Parathyroid adenoma (tissue), 2 donors: Measurements from ENCODE around the gene GDE1.

Experiments used
- H2AFZ ChIP-seq: fragments of 300-600 bp; sonication (generic); one replicate; pipeline ENCODE4 v1.7.0; 2017; ENCODE audit warnings: antibody characterized with exemption, mild to moderate bottlenecking
- H3K27ac ChIP-seq: fragments of 300-600 bp; sonication (generic); one replicate; pipeline ENCODE4 v1.7.0; 2017
- H3K27me3 ChIP-seq: fragments of 300-600 bp; sonication (generic); one replicate; pipeline ENCODE4 v1.7.0; 2017; ENCODE audit warnings: low read length; ENCODE audit not compliant: control insufficient read depth, insufficient read depth
- H3K36me3 ChIP-seq: fragments of 300-600 bp; sonication (generic); one replicate; pipeline ENCODE4 v1.7.0; 2017; ENCODE audit warnings: low read length; ENCODE audit not compliant: control insufficient read depth, insufficient read depth
- H3K4me1 ChIP-seq: fragments of 300-600 bp; sonication (generic); one replicate; pipeline ENCODE4 v1.7.0; 2017; ENCODE audit warnings: control low read depth
- H3K4me2 ChIP-seq: fragments of 300-600 bp; sonication (generic); one replicate; pipeline ENCODE4 v1.7.0; 2017; ENCODE audit warnings: low read length
- H3K4me3 ChIP-seq: fragments of 300-600 bp; sonication (generic); one replicate; pipeline ENCODE4 v1.7.0; 2017; ENCODE audit warnings: low read depth, low read length
- H3K79me2 ChIP-seq: fragments of 300-600 bp; sonication (generic); one replicate; pipeline ENCODE4 v1.7.0; 2017; ENCODE audit warnings: control low read depth
- H3K9ac ChIP-seq: fragments of 300-600 bp; sonication (generic); one replicate; pipeline ENCODE4 v1.7.0; 2017; ENCODE audit warnings: mild to moderate bottlenecking
- H3K9me3 ChIP-seq: fragments of 300-600 bp; sonication (generic); one replicate; pipeline ENCODE4 v1.7.0; 2017; ENCODE audit warnings: low read length; ENCODE audit not compliant: control insufficient read depth
- TF ChIP-seq, protein P1 (sequence below): fragments of 300-600 bp; sonication (generic); IDR thresholded peaks from one replicate; pipeline ENCODE4 v1.7.0; 2017; ENCODE audit warnings: antibody characterized with exemption, mild to moderate bottlenecking
- donor health status: primary hyperparathyroidism.

Gene GDE1

GRCh38 chr16:19499006-19499405, 22.9 kb downstream of the GDE1 start:
- H3K4me1 ChIP-seq = no peaks in the 10 kb centered on the region
- H3K27me3 ChIP-seq = no peaks in the 10 kb centered on the region
- H3K4me3 ChIP-seq = no peak overlapping the region
- no peaks in the 10 kb centered on the region for H3K79me2 ChIP-seq
- TF ChIP-seq, protein P1, sequence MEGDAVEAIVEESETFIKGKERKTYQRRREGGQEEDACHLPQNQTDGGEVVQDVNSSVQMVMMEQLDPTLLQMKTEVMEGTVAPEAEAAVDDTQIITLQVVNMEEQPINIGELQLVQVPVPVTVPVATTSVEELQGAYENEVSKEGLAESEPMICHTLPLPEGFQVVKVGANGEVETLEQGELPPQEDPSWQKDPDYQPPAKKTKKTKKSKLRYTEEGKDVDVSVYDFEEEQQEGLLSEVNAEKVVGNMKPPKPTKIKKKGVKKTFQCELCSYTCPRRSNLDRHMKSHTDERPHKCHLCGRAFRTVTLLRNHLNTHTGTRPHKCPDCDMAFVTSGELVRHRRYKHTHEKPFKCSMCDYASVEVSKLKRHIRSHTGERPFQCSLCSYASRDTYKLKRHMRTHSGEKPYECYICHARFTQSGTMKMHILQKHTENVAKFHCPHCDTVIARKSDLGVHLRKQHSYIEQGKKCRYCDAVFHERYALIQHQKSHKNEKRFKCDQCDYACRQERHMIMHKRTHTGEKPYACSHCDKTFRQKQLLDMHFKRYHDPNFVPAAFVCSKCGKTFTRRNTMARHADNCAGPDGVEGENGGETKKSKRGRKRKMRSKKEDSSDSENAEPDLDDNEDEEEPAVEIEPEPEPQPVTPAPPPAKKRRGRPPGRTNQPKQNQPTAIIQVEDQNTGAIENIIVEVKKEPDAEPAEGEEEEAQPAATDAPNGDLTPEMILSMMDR = no peak
- H3K4me2 ChIP-seq = no peak overlapping the region
- H3K9ac ChIP-seq = no peak overlapping the region
- H3K9me3 ChIP-seq = no peaks in the 10 kb centered on the region
- H3K36me3 ChIP-seq = no peaks in the 10 kb centered on the region
- no peak overlapping the region for H2AFZ ChIP-seq
- H3K27ac ChIP-seq = no peak overlapping the region

GRCh38 chr16:19497176-19497575, 24.7 kb downstream of the GDE1 start:
- Histone ChIP-seq H3K9ac (no peak overlapping the region), H3K4me3 (no peak overlapping the region), H3K4me2 (no peak overlapping the region), H3K27me3 (no peaks in the 10 kb centered on the region), H3K79me2 (no peaks in the 10 kb centered on the region), H3K27ac (no peak overlapping the region), H3K36me3 (no peaks in the 10 kb centered on the region), H3K4me1 (no peaks in the 10 kb centered on the region), H2AFZ (no peak overlapping the region), H3K9me3 (no peaks in the 10 kb centered on the region)
- TF ChIP-seq, protein P1 = no peak

DNA sequence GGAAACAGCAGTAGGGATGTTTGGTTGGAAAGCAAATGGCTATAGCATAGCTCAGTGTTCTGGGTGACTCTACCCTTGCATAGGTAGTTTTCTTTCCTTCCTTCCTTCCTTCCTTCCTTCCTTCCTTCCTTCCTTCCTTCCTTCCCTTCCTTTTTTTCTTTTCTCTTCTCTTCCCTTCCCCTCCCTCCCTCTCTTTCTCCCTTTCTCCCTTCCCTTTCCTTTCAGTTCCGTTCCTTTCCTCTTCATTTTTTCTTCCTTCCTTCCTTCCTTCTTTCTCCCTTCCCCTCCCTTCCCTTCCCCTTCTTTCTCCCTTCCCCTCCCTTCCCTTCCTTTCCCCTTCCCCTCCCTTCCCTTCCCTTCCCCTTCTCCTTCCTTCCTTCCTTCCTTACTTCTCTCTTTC, 31.3 kb downstream of the GDE1 start:
- Histone ChIP-seq H3K9me3 (no peaks in the 10 kb centered on the region), H3K9ac (no peak overlapping the region), H3K27me3 (no peaks in the 10 kb centered on the region), H3K4me1 (no peaks in the 10 kb centered on the region), H3K4me3 (no peak overlapping the region), H3K79me2 (no peaks in the 10 kb centered on the region), H3K27ac (no peak overlapping the region), H3K36me3 (no peaks in the 10 kb centered on the region), H2AFZ (no peak overlapping the region), H3K4me2 (no peak overlapping the region)
- TF ChIP-seq, protein P1 = no peak

DNA sequence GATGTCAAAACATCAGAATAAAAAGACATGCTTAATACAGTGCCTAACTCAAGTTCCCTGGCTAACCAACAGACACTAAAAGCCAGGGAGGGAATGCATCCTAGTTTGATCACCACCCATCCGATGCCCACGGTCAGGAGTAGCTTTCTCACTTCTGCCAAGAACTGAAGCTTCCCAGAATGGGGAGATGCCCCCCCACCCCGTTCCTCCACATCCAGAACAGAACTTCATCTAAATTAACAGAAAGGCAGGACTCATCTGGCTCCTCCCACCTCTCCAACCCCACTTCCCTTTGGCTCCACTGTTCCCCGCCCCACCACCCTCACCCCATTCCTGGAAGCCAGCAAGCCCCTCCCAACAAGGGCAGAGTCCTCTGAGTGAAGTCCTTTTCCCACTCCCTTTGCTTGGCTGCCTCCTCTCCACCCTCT, 33.7 kb downstream of the GDE1 start:
- H3K27ac ChIP-seq = no peak overlapping the region
- no peaks in the 10 kb centered on the region for H3K27me3 ChIP-seq
- H3K4me2 ChIP-seq = no peak overlapping the region
- no peaks in the 10 kb centered on the region for H3K9me3 ChIP-seq
- TF ChIP-seq, protein P1 = no peak
- no peak overlapping the region for H3K9ac ChIP-seq
- H3K4me3 ChIP-seq = no peak overlapping the region
- no peaks in the 10 kb centered on the region for H3K79me2 ChIP-seq
- no peaks in the 10 kb centered on the region for H3K4me1 ChIP-seq
- no peaks in the 10 kb centered on the region for H3K36me3 ChIP-seq
- no peak overlapping the region for H2AFZ ChIP-seq

GRCh38 chr16:19486750-19487325, 35.1 kb downstream of the GDE1 start:
- TF ChIP-seq, protein P1 = no peak
- H3K27me3 ChIP-seq = no peaks in the 10 kb centered on the region
- H3K4me2 ChIP-seq = no peak overlapping the region
- H3K4me3 ChIP-seq = no peak overlapping the region
- H3K27ac ChIP-seq = no peak overlapping the region
- no peaks in the 10 kb centered on the region for H3K36me3 ChIP-seq
- H3K9ac ChIP-seq = no peak overlapping the region
- H2AFZ ChIP-seq = no peak overlapping the region
- no peaks in the 10 kb centered on the region for H3K9me3 ChIP-seq
- no peaks in the 10 kb centered on the region for H3K79me2 ChIP-seq
- no peaks in the 10 kb centered on the region for H3K4me1 ChIP-seq
